ENCODE results near the gene GNAI2. TPM values are rescaled to one million over a fixed set of nuclear protein-coding genes. Genes with fewer than 3 reads are reported as not detected.
"Not testable (repeated sequence)": the region's sequence is repeated elsewhere in the genome, so short reads cannot be mapped to it uniquely, and the experiment has no call there.

GNAI2 gene
- total and polyA plus RNA-seq, 9 donors, result 116 to 222 (median 189) TPM

DNA sequence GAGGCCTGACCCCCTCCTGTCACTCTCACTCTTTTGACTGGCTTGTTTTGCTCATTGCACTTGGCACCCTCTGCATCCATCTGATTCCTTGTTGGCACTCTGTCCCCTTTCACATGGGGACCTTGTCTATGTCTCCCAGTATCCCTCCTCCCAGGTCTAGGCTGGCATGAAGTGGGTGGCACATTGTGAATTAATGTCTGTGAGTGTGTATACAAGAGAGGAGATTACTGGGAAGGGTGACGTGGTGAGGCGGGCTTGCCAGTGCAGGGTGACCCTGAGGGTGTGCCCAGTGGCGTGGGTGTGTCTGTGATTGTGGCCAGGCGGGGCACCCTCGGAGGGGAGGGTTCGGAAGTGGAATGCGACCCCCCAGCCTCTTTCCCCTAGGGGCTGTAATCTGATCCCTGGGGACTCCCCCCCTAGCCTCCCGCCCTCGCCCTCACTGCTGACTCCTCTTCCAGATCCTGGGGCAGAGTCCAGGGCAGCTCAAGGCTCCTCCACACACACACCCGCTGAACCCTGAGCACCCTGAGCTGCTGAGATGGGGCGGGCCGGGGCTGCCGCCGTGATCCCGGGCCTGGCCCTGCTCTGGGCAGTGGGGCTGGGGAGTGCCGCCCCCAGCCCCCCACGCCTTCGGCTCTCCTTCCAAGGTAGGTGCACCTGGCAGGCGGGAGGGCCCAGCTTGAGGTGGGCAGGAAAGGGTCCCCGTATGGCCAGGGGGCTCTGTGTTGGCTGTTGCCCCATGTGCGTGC is 32.9 kb downstream of the GNAI2 start, which contains the start of gene SEMA3B:
Gene SEMA3B, plus strand, starts transcription at position 445 of the 749 bp plus-strand sequence. Its CDS starts 94 bp downstream, at position 539.
- 31% methylated on average over 16 of the region's 21 CpGs for WGBS (ENCODE audit: insufficient coverage)
- Histone ChIP-seq H3K4me1 (ENCODE audit: control insufficient read depth, insufficient read depth, low read length) (peaks cover 87% of the 10 kb centered on the region), H3K27me3 (ENCODE audit: control insufficient read depth, insufficient read depth, low read length) (peaks cover 10% of the 10 kb centered on the region), H3K9me3 (replicated peaks; ENCODE audit: control insufficient read depth, low read depth, low read length) (no peaks in the 10 kb centered on the region), H3K27ac (ENCODE audit: low read length) (peak within 1 kb of the TSS; percentile 96), H3K36me3 (ENCODE audit: control insufficient read depth, insufficient read depth, low read length) (peaks cover 16% of the 10 kb centered on the region), H3K4me3 (ENCODE audit: low read length) (peak within 1 kb of the TSS; percentile 38)
- no peak for DNase-seq

DNA sequence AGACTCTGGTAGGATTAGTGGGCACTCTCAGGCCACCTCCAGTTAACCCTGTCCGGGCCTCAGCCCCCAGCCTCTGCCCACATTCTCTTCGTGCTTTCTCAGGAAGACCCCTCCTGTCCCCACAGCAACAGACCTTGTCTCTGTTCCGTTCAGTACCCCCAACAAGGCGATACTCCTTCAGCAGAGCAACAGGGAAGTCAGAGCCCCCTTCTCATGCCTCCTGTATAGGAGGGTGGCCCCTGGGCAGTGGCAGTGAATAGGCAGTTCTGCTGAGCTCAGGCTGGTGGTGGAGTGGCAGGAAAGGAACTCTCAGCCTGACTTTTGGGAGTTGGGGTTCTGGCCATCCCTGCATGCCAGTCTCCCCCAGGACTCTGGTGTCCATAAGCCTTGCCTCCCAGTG is 33.5 kb downstream of the GNAI2 start:
- Histone ChIP-seq H3K9me3 (replicated peaks; ENCODE audit: control insufficient read depth, low read depth, low read length) (no peaks in the 10 kb centered on the region), H3K4me3 (ENCODE audit: low read length) (peak overlapping the region; percentile 38), H3K27me3 (ENCODE audit: control insufficient read depth, insufficient read depth, low read length) (peaks cover 16% of the 10 kb centered on the region), H3K4me1 (ENCODE audit: control insufficient read depth, insufficient read depth, low read length) (peaks cover 82% of the 10 kb centered on the region), H3K27ac (ENCODE audit: low read length) (peak overlapping the region; percentile 84), H3K36me3 (ENCODE audit: control insufficient read depth, insufficient read depth, low read length) (peaks cover 17% of the 10 kb centered on the region)
- no peak for DNase-seq
- no CpG with 5 or more reads among the region's 4 CpGs for WGBS (ENCODE audit: insufficient coverage)

DNA sequence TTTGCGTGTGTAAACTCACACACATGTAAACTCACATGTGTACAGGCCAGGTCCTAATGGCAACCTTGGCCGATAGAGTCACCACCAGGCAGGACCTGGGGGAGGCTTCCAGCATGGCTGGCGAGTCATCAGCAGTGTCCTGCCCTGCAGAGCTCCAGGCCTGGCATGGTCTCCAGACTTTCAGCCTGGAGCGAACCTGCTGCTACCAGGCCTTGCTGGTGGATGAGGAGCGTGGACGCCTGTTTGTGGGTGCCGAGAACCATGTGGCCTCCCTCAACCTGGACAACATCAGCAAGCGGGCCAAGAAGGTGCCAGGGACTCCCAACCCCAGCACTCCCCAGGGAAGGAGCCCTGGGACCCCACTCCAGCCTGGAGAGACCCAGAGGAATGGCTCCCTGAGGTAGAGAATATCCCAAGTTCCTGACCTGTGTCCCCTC is 34.0 kb downstream of the GNAI2 start:
- DNase-seq, result no peak
- peak overlapping the region; percentile 38 for H3K4me3 ChIP-seq (ENCODE audit: low read length)
- H3K9me3 ChIP-seq (replicated peaks; ENCODE audit: control insufficient read depth, low read depth, low read length), result no peaks in the 10 kb centered on the region
- peaks cover 22% of the 10 kb centered on the region for H3K36me3 ChIP-seq (ENCODE audit: control insufficient read depth, insufficient read depth, low read length)
- peak overlapping the region; percentile 84 for H3K27ac ChIP-seq (ENCODE audit: low read length)
- H3K4me1 ChIP-seq (ENCODE audit: control insufficient read depth, insufficient read depth, low read length), result peaks cover 77% of the 10 kb centered on the region
- H3K27me3 ChIP-seq (ENCODE audit: control insufficient read depth, insufficient read depth, low read length), result peaks cover 21% of the 10 kb centered on the region
- 89% methylated on average over 4 of the region's 8 CpGs for WGBS (ENCODE audit: insufficient coverage)

DNA sequence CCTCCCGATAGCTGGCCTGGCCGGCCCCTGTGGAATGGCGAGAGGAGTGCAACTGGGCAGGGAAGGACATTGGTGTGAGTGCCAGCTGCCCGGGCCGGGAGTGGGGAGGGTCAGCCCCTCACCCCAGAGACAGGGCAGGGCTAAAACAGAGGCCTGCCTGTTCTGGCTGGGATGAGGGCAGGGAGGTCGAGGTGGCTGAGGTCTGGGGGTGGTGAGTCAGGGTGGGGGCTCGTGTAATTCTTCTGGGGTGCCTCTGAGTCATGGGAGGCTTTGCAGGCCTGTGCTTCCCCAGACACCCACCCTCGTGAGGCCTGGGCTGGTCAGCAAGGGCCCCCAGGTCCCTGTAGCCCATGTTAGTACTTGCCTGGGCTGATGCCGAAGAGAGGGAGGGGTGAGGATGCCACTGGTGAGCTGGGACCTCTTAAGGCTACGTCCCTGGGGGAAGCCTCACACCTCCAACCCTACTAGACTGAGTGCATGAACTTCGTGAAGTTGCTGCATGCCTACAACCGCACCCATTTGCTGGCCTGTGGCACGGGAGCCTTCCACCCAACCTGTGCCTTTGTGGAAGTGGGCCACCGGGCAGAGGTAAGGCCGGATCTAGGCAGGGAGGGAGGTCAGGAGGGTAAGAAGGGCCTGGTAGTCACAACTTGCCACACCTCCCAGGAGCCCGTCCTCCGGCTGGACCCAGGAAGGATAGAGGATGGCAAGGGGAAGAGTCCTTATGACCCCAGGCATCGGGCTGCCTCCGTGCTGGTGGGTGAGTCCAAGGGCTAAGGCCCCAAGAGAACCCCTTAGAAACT is 34.6 kb downstream of the GNAI2 start:
- WGBS (ENCODE audit: insufficient coverage), result 77% methylated on average over 9 of the region's 19 CpGs
- Histone ChIP-seq H3K36me3 (ENCODE audit: control insufficient read depth, insufficient read depth, low read length) (peaks cover 28% of the 10 kb centered on the region), H3K4me1 (ENCODE audit: control insufficient read depth, insufficient read depth, low read length) (peaks cover 72% of the 10 kb centered on the region), H3K4me3 (ENCODE audit: low read length) (peak overlapping the region; percentile 38), H3K27ac (ENCODE audit: low read length) (peak overlapping the region; percentile 84), H3K9me3 (replicated peaks; ENCODE audit: control insufficient read depth, low read depth, low read length) (no peaks in the 10 kb centered on the region), H3K27me3 (ENCODE audit: control insufficient read depth, insufficient read depth, low read length) (peaks cover 27% of the 10 kb centered on the region)
- no peak for DNase-seq

DNA sequence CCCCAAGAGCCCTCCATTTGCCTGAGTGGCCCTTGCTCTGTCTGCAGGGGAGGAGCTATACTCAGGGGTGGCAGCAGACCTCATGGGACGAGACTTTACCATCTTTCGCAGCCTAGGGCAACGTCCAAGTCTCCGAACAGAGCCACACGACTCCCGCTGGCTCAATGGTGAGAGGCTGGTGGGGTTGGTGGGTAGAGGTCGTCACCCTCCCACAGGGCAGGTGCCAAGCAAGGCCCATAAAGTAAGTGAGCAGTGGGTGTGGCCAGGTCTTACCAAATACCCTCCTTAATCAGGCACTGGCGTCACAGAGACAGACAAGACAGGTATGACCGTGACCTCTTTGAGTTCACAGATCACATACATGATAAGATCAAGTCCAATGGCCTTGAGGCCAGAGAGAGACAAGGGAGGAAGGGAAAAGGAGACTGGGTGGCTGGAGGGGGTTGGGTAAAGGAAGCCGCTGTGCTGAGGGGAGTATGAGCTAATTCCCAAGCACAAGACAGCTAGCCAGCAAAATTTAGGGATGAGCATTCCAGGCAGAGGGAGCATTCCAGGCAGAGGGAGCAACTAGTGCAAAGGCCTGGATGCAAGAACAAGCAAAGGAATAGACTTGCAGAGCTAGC is 35.4 kb downstream of the GNAI2 start:
- 76% methylated on average over 6 of the region's 10 CpGs for WGBS (ENCODE audit: insufficient coverage)
- Histone ChIP-seq H3K36me3 (ENCODE audit: control insufficient read depth, insufficient read depth, low read length) (peaks cover 29% of the 10 kb centered on the region), H3K4me1 (ENCODE audit: control insufficient read depth, insufficient read depth, low read length) (peaks cover 64% of the 10 kb centered on the region), H3K4me3 (ENCODE audit: low read length) (no peak overlapping the region), H3K27me3 (ENCODE audit: control insufficient read depth, insufficient read depth, low read length) (peaks cover 35% of the 10 kb centered on the region), H3K27ac (ENCODE audit: low read length) (peak overlapping the region; percentile 7), H3K9me3 (replicated peaks; ENCODE audit: control insufficient read depth, low read depth, low read length) (no peaks in the 10 kb centered on the region)
- no peak for DNase-seq

DNA sequence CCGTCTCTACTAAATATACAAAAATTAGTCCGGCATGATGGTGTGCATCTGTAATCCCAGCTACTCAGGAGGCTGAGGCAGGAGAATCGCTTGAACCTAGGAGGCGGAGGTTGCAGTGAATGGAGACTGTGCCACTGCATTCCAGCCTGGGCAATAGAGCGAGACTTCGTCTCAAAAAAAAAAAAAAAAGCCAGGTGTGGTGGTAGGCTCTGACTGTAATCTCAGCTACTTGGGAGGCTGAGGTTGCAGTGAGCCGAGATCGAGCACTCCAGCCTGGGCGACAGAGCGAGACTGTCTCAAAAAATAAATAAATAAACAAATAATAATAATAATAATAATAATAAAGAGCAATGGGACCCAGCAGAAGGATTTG is 36.5 kb downstream of the GNAI2 start:
- not testable (repeated sequence) for H3K9me3 ChIP-seq (replicated peaks; ENCODE audit: control insufficient read depth, low read depth, low read length); H3K4me3 ChIP-seq (ENCODE audit: low read length); H3K27ac ChIP-seq (ENCODE audit: low read length); DNase-seq
- peaks cover 34% of the 10 kb centered on the region for H3K36me3 ChIP-seq (ENCODE audit: control insufficient read depth, insufficient read depth, low read length)
- WGBS (ENCODE audit: insufficient coverage), result 77% methylated on average over 2 of the region's 10 CpGs
- peaks cover 43% of the 10 kb centered on the region for H3K27me3 ChIP-seq (ENCODE audit: control insufficient read depth, insufficient read depth, low read length)
- H3K4me1 ChIP-seq (ENCODE audit: control insufficient read depth, insufficient read depth, low read length), result peaks cover 53% of the 10 kb centered on the region

DNA sequence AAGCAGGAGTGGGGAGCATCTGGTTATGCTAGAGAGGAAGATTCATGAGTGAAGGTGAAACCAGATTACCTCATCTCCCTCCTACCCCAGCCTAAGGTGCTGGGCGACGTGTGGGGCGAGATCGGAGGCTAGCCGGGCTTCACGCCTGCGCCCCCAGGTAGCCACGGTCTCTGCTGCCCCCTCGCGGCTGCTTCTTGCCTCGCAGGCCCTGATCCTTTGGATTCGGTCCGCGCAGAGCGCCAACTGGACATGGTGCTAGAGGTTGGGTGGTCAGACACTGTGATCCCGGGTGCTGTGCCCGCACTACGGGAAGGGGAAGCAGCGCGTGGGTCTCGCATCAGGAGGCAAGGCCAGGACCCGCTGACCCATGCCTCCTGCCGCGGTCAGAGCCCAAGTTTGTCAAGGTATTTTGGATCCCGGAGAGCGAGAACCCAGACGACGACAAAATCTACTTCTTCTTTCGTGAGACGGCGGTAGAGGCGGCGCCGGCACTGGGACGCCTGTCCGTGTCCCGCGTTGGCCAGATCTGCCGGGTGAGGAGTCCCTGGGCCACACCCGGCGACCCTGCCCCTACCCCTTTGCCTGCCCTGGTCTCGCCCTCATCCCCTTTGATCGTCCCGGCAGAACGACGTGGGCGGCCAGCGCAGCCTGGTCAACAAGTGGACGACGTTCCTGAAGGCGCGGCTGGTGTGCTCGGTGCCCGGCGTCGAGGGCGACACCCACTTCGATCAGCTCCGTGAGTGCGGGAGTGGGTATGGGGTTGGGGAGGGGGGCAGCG is 37.1 kb downstream of the GNAI2 start:
- peaks cover 49% of the 10 kb centered on the region for H3K4me1 ChIP-seq (ENCODE audit: control insufficient read depth, insufficient read depth, low read length)
- peak; percentile 82 for DNase-seq
- peak overlapping the region; percentile 25 for H3K4me3 ChIP-seq (ENCODE audit: low read length)
- H3K36me3 ChIP-seq (ENCODE audit: control insufficient read depth, insufficient read depth, low read length), result peaks cover 34% of the 10 kb centered on the region
- no peaks in the 10 kb centered on the region for H3K9me3 ChIP-seq (replicated peaks; ENCODE audit: control insufficient read depth, low read depth, low read length)
- H3K27me3 ChIP-seq (ENCODE audit: control insufficient read depth, insufficient read depth, low read length), result peaks cover 43% of the 10 kb centered on the region
- WGBS (ENCODE audit: insufficient coverage), result 10% methylated on average over 58 of the region's 61 CpGs
- no peak overlapping the region for H3K27ac ChIP-seq (ENCODE audit: low read length)

DNA sequence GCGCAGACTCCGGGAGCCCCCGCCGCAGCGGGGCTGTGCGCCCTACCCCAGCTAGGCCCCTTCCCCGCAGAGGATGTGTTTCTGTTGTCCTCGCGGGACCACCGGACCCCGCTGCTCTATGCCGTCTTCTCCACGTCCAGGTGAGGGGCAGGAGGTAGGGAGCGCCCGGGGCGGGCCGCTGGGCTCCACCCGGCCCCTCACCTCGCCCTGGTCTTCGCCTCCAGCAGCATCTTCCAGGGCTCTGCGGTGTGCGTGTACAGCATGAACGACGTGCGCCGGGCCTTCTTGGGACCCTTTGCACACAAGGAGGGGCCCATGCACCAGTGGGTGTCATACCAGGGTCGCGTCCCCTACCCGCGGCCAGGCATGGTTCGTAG is 37.7 kb downstream of the GNAI2 start:
- Histone ChIP-seq H3K27me3 (ENCODE audit: control insufficient read depth, insufficient read depth, low read length) (peaks cover 43% of the 10 kb centered on the region), H3K36me3 (ENCODE audit: control insufficient read depth, insufficient read depth, low read length) (peaks cover 34% of the 10 kb centered on the region), H3K9me3 (replicated peaks; ENCODE audit: control insufficient read depth, low read depth, low read length) (no peaks in the 10 kb centered on the region), H3K4me3 (ENCODE audit: low read length) (no peak overlapping the region), H3K27ac (ENCODE audit: low read length) (no peak overlapping the region), H3K4me1 (ENCODE audit: control insufficient read depth, insufficient read depth, low read length) (peaks cover 49% of the 10 kb centered on the region)
- 48% methylated on average over 19 of the region's 31 CpGs for whole genome bisulfite sequencing (ENCODE audit: insufficient coverage)
- DNase-seq, result no peak

DNA sequence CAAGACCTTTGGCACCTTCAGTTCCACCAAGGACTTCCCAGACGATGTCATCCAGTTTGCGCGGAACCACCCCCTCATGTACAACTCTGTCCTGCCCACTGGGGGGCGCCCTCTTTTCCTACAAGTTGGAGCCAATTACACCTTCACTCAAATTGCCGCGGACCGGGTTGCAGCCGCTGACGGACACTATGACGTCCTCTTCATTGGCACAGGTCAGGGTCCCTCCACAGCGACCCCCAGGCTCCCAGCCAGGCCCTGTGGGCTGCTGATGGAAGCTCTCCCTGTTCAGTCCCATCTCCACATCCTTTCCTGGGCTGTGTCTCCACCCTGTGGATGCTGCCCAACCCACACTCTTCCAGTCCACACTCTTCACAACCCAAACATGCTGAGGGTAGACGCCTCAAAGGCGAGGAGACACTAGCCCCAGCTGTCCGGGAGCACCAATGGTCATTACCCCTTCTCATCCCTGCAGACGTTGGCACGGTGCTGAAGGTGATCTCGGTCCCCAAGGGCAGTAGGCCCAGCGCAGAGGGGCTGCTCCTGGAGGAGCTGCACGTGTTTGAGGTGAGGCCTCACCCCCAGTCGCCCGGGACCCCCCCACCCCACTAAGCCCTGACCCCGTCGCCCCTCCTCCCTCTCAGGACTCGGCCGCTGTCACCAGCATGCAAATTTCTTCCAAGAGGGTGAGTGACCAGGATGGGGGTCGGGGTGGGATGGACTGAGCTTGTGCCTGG is 38.5 kb downstream of the GNAI2 start:
- Histone ChIP-seq H3K9me3 (replicated peaks; ENCODE audit: control insufficient read depth, low read depth, low read length) (no peaks in the 10 kb centered on the region), H3K4me3 (ENCODE audit: low read length) (no peak overlapping the region), H3K36me3 (ENCODE audit: control insufficient read depth, insufficient read depth, low read length) (peaks cover 34% of the 10 kb centered on the region), H3K27me3 (ENCODE audit: control insufficient read depth, insufficient read depth, low read length) (peaks cover 43% of the 10 kb centered on the region), H3K27ac (ENCODE audit: low read length) (no peak overlapping the region), H3K4me1 (ENCODE audit: control insufficient read depth, insufficient read depth, low read length) (peaks cover 46% of the 10 kb centered on the region)
- 21% methylated on average over 16 of the region's 26 CpGs for WGBS (ENCODE audit: insufficient coverage)
- DNase-seq, result no peak

All from muscle of leg (tissue), 11 donors.